Effector memory CD4-positive, alpha-beta T cell (primary cell): Measurements from ENCODE around the gene RAD23A.
"Not testable (repeated sequence)": the region's sequence is repeated elsewhere in the genome, so short reads cannot be mapped to it uniquely, and the experiment has no call there.

Source experiments
- DNase-seq, 3 donors: peaks; one replicate each; pipeline ENCODE4 v3.0.0-alpha.2; 2020
- H3K27ac ChIP-seq: 2 replicates; pipeline ENCODE4 v1.7.0; 2013; ENCODE audit warnings: mild to moderate bottlenecking, low read length, moderate library complexity; ENCODE audit not compliant: insufficient read depth, poor library complexity, severe bottlenecking
- H3K27me3 ChIP-seq: replicated peaks from 2 replicates; pipeline ENCODE4 v1.7.0; 2013; ENCODE audit warnings: mild to moderate bottlenecking, low read length; ENCODE audit not compliant: insufficient read depth, control insufficient read depth, poor library complexity, severe bottlenecking
- H3K36me3 ChIP-seq: 2 replicates; pipeline ENCODE4 v1.7.0; 2013; ENCODE audit warnings: mild to moderate bottlenecking, low read length, moderate library complexity; ENCODE audit not compliant: control insufficient read depth, insufficient read depth
- H3K4me1 ChIP-seq: 2 replicates; pipeline ENCODE4 v1.7.0; 2013; ENCODE audit warnings: low read length, mild to moderate bottlenecking; ENCODE audit not compliant: control insufficient read depth, insufficient read depth, poor library complexity, severe bottlenecking
- H3K4me3 ChIP-seq: 2 replicates; pipeline ENCODE4 v1.7.0; 2013; ENCODE audit warnings: low read length, low read depth, mild to moderate bottlenecking; ENCODE audit not compliant: insufficient read depth, poor library complexity, severe bottlenecking
- H3K9me3 ChIP-seq: 2 replicates; pipeline ENCODE4 v1.7.0; 2013; ENCODE audit warnings: mild to moderate bottlenecking, low read length, moderate library complexity; ENCODE audit not compliant: control insufficient read depth
- total RNA-seq, 3 donors: gene quantifications; one replicate each; lab custom pipeline; 2026; lab: John Stamatoyannopoulos, UW

The RAD23A gene
- total RNA-seq: 57.9 to 86.7 (median 73.5) reads per million in 3 donors

GRCh38 chr19:12945479-12946091 lies at the start of gene RAD23A:
RAD23A (plus strand) TSS chr19:12945862; CDS start chr19:12945949, 87 bp downstream.
- peak; percentile 95 to 98 (median 97) for DNase-seq
- Histone ChIP-seq H3K27me3 (no peaks in the 10 kb centered on the region), H3K4me3 (peak within 1 kb of the TSS; percentile 73), H3K4me1 (peaks cover 13% of the 10 kb centered on the region), H3K9me3 (no peaks in the 10 kb centered on the region), H3K36me3 (peaks cover 64% of the 10 kb centered on the region), H3K27ac (peak within 1 kb of the TSS; percentile 83)

DNA sequence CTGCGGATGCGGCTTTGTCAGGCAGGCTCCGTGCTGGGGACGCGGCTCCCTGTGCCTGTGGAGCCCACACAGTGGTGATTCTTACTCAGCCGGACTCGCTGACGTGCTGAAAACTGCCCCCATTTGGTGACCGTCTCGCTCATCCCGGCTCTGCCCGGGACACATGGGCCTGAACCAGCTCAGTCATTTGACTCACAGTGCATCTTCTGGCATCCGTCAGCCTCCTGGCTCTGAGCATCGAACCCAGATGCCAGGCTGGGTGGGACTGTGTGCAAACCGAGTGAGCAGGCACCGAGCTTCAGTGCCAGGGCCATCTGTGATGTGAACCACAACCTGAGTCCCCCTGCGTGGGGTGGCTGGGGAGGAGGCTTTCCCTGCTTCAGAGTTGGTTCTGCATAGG lies 49.2 kb upstream of the RAD23A start:
- no peaks in the 10 kb centered on the region for H3K27me3 ChIP-seq
- no peaks in the 10 kb centered on the region for H3K9me3 ChIP-seq
- peaks cover 46% of the 10 kb centered on the region for H3K36me3 ChIP-seq
- peaks cover 6% of the 10 kb centered on the region for H3K4me1 ChIP-seq
- no peak overlapping the region for H3K27ac ChIP-seq
- no peak overlapping the region for H3K4me3 ChIP-seq
- no peak for DNase-seq

DNA sequence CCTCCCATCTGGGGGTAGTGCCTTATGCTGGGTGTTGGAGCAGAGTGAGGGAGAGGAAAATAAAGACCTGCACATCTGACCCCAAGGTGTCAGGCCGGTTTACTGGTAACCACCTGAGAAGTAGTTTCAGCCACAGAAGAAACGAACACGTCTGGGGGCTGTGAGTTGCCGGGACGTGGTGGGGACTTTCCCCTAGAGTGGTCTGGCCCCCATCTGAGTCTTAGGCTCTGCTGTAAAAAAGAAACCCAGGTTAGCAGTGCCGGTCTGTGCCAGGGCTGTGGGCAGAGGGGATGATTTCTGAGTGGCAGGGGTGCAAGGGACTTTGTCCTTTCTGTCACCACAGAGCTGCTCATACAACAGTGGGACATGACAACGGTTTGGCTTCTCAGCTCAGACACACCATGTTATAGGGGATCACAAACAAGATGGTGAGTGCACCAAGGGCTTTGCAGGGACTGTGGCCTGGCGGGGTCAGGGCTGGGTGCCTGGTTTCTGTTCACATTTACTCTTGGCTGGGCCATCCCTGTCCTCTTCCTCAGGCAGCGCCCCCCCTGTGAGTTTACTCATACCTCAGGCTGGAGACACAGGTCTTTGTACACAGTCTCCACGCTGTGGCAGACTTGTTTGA lies 45.7 kb upstream of the RAD23A start:
- Histone ChIP-seq H3K4me1 (no peaks in the 10 kb centered on the region), H3K9me3 (no peaks in the 10 kb centered on the region), H3K27ac (no peak overlapping the region), H3K36me3 (peaks cover 35% of the 10 kb centered on the region), H3K27me3 (no peaks in the 10 kb centered on the region), H3K4me3 (no peak overlapping the region)
- DNase-seq: no peak

DNA sequence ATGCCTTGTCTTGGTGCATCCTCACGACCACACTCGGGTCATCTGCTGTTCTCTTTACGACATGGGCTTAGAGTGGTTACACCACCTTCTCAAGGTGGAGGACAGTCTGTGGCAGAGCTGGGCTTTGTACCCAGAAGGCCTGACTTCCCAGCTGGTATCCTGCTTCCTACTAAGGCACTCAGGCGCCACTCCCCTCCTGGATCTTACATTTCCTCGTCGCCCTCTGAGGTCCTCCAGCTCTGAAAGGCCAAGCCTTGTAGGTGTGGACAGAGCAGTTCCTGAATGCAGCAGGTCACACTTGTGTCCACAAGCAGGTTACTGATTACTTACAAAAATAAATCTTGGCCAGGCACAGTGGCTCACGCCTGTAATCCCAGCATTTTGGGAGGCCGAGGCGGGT lies 38.5 kb upstream of the RAD23A start:
- DNase-seq: no peak
- H3K27ac ChIP-seq: no peak overlapping the region
- H3K27me3 ChIP-seq: no peaks in the 10 kb centered on the region
- H3K9me3 ChIP-seq: no peaks in the 10 kb centered on the region
- no peaks in the 10 kb centered on the region for H3K4me1 ChIP-seq
- no peak overlapping the region for H3K4me3 ChIP-seq
- no peaks in the 10 kb centered on the region for H3K36me3 ChIP-seq

GRCh38 chr19:12912571-12912970 lies 33.1 kb upstream of the RAD23A start:
- Histone ChIP-seq H3K4me3 (no peak overlapping the region), H3K27ac (no peak overlapping the region), H3K4me1 (peaks cover 14% of the 10 kb centered on the region), H3K27me3 (no peaks in the 10 kb centered on the region), H3K36me3 (no peaks in the 10 kb centered on the region), H3K9me3 (no peaks in the 10 kb centered on the region)
- no peak for DNase-seq

GRCh38 chr19:12913011-12913561 lies 32.6 kb upstream of the RAD23A start:
- Histone ChIP-seq H3K4me3 (no peak overlapping the region), H3K9me3 (no peaks in the 10 kb centered on the region), H3K27ac (no peak overlapping the region), H3K4me1 (peaks cover 14% of the 10 kb centered on the region), H3K27me3 (no peaks in the 10 kb centered on the region), H3K36me3 (no peaks in the 10 kb centered on the region)
- no peak for DNase-seq

DNA sequence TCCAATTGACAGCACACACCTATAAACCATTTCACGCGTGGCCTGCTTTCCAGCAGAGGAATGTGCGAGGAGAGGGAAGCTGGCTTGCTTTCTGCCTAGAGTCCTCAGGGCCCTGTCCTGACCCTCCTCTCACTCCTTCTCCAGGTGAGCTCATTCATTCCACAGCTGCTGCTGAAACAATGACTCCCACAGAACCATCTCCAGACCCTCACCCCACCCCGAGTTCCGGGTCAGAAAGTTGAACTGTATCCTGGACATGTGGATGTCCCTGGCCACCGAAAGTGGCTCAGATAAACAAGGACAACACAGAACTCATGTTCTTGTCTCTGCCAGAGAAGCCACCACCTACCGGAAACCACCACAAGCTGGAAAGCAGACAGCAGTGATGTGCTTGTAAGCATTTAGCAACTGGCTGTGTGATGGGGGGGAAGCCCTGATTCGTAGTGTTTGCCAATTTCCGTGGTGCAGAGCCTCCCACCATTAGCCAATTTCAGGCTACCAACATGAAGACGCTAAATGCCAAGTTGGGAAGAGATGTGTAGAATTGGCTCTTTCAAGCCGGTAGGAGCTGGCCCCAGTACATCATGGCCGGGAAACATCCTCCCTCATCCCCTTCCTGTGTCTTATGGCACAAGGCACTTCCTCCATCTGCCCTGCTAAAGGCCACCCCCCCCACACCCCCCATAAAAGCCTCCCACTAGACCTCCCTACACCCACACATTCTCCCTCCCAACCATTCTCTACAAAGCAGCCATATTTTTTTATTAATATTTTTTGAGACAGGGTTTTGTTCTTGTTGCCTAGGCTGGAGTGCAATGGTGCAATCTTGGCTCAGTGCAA lies 31.6 kb upstream of the RAD23A start:
- H3K4me3 ChIP-seq: peak overlapping the region; percentile 7
- H3K36me3 ChIP-seq: no peaks in the 10 kb centered on the region
- peak overlapping the region; percentile 52 for H3K27ac ChIP-seq
- DNase-seq: peak in 1 of 3 donors; percentile 29
- peaks cover 18% of the 10 kb centered on the region for H3K4me1 ChIP-seq
- H3K9me3 ChIP-seq: no peaks in the 10 kb centered on the region
- H3K27me3 ChIP-seq: no peaks in the 10 kb centered on the region

- not testable (repeated sequence) for H3K36me3 ChIP-seq, H3K27ac ChIP-seq
These were observed 29.8 kb upstream of the RAD23A start for GRCh38 chr19:12915860-12916259.

GRCh38 chr19:12918253-12918652 lies 27.4 kb upstream of the RAD23A start:
- no peak for DNase-seq
- H3K9me3 ChIP-seq: no peaks in the 10 kb centered on the region
- peaks cover 11% of the 10 kb centered on the region for H3K36me3 ChIP-seq
- no peak overlapping the region for H3K4me3 ChIP-seq
- H3K27ac ChIP-seq: no peak overlapping the region
- H3K27me3 ChIP-seq: no peaks in the 10 kb centered on the region
- peaks cover 19% of the 10 kb centered on the region for H3K4me1 ChIP-seq

More at GRCh38 chr19:12915860-12916259, 29.8 kb upstream of the RAD23A start:
- not testable (repeated sequence) for H3K27me3 ChIP-seq, H3K9me3 ChIP-seq, DNase-seq, H3K4me3 ChIP-seq
- peaks cover 19% of the 10 kb centered on the region for H3K4me1 ChIP-seq
